Thyroid gland (tissue), 4 donors: Measurements from ENCODE around the gene PRM2.

Source experiments
- POLR2A ChIP-seq, 2 donors: fragments of 450-650 bp; IDR thresholded peaks; one replicate each; pipeline ENCODE4 v1.6.1; 2017; ENCODE audit warnings: antibody characterized with exemption in 2 of 2, mild to moderate bottlenecking in 2 of 2, moderate library complexity in 1 of 2
- TF ChIP-seq, protein P1 (sequence below), 6 experiments: fragments of 200-600 bp in 3 of 6; fragments of 450-650 bp in 3 of 6; sonication (generic) in 3 of 6; IDR thresholded peaks; one replicate each; pipeline ENCODE4 v1.5.1; 2016 to 2019; ENCODE audit warnings: antibody characterized with exemption in 6 of 6, mild to moderate bottlenecking in 2 of 6, inconsistent platforms in 1 of 6, moderate library complexity in 1 of 6

DNA sequence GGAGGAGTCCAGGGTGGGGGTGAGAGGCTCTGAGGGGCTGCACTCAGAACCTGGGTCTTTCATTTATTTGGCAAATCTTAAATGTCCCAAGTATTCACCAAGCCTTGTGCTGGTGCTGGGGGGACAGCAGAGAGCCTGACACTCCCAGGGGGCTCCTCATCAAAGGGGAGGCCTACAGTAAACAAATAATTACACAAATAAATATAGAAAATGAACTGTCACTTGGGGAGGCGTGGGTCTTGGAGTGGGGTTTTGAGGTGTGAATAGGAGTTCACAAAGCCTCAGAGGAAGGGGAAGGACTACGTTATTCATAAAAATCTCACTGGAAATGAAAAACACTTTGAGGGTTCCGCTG is 20.0 kb upstream of the PRM2 start:
- no peak for TF ChIP-seq POLR2A (IDR thresholded peaks at IDR 0.05)
- TF ChIP-seq, protein P1, sequence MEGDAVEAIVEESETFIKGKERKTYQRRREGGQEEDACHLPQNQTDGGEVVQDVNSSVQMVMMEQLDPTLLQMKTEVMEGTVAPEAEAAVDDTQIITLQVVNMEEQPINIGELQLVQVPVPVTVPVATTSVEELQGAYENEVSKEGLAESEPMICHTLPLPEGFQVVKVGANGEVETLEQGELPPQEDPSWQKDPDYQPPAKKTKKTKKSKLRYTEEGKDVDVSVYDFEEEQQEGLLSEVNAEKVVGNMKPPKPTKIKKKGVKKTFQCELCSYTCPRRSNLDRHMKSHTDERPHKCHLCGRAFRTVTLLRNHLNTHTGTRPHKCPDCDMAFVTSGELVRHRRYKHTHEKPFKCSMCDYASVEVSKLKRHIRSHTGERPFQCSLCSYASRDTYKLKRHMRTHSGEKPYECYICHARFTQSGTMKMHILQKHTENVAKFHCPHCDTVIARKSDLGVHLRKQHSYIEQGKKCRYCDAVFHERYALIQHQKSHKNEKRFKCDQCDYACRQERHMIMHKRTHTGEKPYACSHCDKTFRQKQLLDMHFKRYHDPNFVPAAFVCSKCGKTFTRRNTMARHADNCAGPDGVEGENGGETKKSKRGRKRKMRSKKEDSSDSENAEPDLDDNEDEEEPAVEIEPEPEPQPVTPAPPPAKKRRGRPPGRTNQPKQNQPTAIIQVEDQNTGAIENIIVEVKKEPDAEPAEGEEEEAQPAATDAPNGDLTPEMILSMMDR (IDR thresholded peaks at IDR 0.05): no peak
